Effector memory CD8-positive, alpha-beta T cell (primary cell): Measurements from ENCODE around the gene NDUFA11.

Experiments
- ATAC-seq: fragments of 150-1000 bp; cut with Tn5 transposase; replicated peaks from 2 replicates; pipeline ENCODE4 v1.10.0; 2021; ENCODE audit warnings: mild to moderate bottlenecking, moderate library complexity
- DNase-seq, 3 experiments: peaks; one replicate each; pipeline ENCODE4 v3.0.0; 2021
- H3K27ac Mint-ChIP-seq, 2 donors: one replicate each; pipeline ENCODE4 v1.8.0; 2022; ENCODE audit warnings: mild to moderate bottlenecking in 2 of 2, mixed read lengths in 2 of 2, moderate library complexity in 2 of 2
- H3K27me3 Mint-ChIP-seq, 2 donors: one replicate each; pipeline ENCODE4 v1.8.0; 2022; ENCODE audit warnings: mixed read lengths in 2 of 2
- H3K36me3 Mint-ChIP-seq: one replicate; pipeline ENCODE4 v1.8.0; 2022; ENCODE audit warnings: mild to moderate bottlenecking, moderate library complexity, mixed read lengths; ENCODE audit not compliant: insufficient read depth
- H3K4me1 Mint-ChIP-seq, 2 donors: one replicate each; pipeline ENCODE4 v1.8.0; 2022; ENCODE audit warnings: low read depth in 2 of 2, mixed read lengths in 2 of 2
- H3K4me3 Mint-ChIP-seq, 2 donors: one replicate each; pipeline ENCODE4 v1.8.0; 2022; ENCODE audit warnings: mild to moderate bottlenecking in 2 of 2, mixed read lengths in 2 of 2, moderate library complexity in 2 of 2
- H3K9me3 Mint-ChIP-seq, 2 donors: one replicate each; pipeline ENCODE4 v1.8.0; 2022; ENCODE audit warnings: mixed read lengths in 2 of 2

The NDUFA11 gene

GRCh38 chr19:5913739-5914357 lies 10.3 kb upstream of the NDUFA11 start, which contains the start of gene CAPS:
Gene CAPS (plus strand): TSS chr19:5914254. CDS start chr19:5914407, 153 bp downstream.
- Mint-ChIP-seq H3K4me3 (no peak within 1 kb of the TSS), H3K36me3 (peaks cover 27% of the 10 kb centered on the region), H3K27ac (no peak within 1 kb of the TSS), H3K4me1 (no peaks in the 10 kb centered on the region), H3K9me3 (no peaks in the 10 kb centered on the region), H3K27me3 (no peaks in the 10 kb centered on the region)
- no peak for DNase-seq
- no peak for ATAC-seq

GRCh38 chr19:5911366-5911765 lies 7.8 kb upstream of the NDUFA11 start:
- no peaks in the 10 kb centered on the region for H3K27me3 Mint-ChIP-seq
- peaks cover 8% of the 10 kb centered on the region for H3K36me3 Mint-ChIP-seq
- no peaks in the 10 kb centered on the region for H3K9me3 Mint-ChIP-seq
- no peak overlapping the region for H3K4me3 Mint-ChIP-seq
- peaks cover 1 to 7% of the 10 kb centered on the region in 2 donors for H3K4me1 Mint-ChIP-seq
- no peak for DNase-seq
- no peak overlapping the region for H3K27ac Mint-ChIP-seq
- no peak for ATAC-seq

- Mint-ChIP-seq H3K27ac (no peak overlapping the region), H3K4me3 (no peak overlapping the region), H3K27me3 (no peaks in the 10 kb centered on the region), H3K4me1 (peaks cover 4 to 12% of the 10 kb centered on the region in 2 donors), H3K9me3 (no peaks in the 10 kb centered on the region), H3K36me3 (peaks cover 4% of the 10 kb centered on the region)
- no peak for ATAC-seq
- DNase-seq = no peak
Measured at GRCh38 chr19:5910638-5910907, 7.0 kb upstream of the NDUFA11 start.

- Mint-ChIP-seq H3K4me3 (no peak overlapping the region), H3K4me1 (peaks cover 4 to 12% of the 10 kb centered on the region in 2 donors), H3K27ac (no peak overlapping the region), H3K36me3 (peaks cover 12% of the 10 kb centered on the region), H3K27me3 (no peaks in the 10 kb centered on the region), H3K9me3 (no peaks in the 10 kb centered on the region)
- no peak for ATAC-seq
- DNase-seq = no peak
Measured at GRCh38 chr19:5908773-5909442, 5.3 kb upstream of the NDUFA11 start.

GRCh38 chr19:5907241-5907640 lies 3.7 kb upstream of the NDUFA11 start:
- H3K36me3 Mint-ChIP-seq = peaks cover 25% of the 10 kb centered on the region
- ATAC-seq = no peak
- DNase-seq = no peak
- no peaks in the 10 kb centered on the region for H3K27me3 Mint-ChIP-seq
- H3K9me3 Mint-ChIP-seq = no peaks in the 10 kb centered on the region
- H3K4me1 Mint-ChIP-seq = peaks cover 14 to 23% of the 10 kb centered on the region in 2 donors
- H3K4me3 Mint-ChIP-seq = no peak overlapping the region
- peak overlapping the region in 1 of 2 donors; percentile 87 for H3K27ac Mint-ChIP-seq

- no peaks in the 10 kb centered on the region for H3K9me3 Mint-ChIP-seq
- peak overlapping the region; percentile 95 to 98 for H3K27ac Mint-ChIP-seq
- H3K27me3 Mint-ChIP-seq = no peaks in the 10 kb centered on the region
- no peak for DNase-seq
- peak overlapping the region; percentile 94 to 95 for H3K4me3 Mint-ChIP-seq
- peaks cover 18 to 25% of the 10 kb centered on the region in 2 donors for H3K4me1 Mint-ChIP-seq
- peaks cover 28% of the 10 kb centered on the region for H3K36me3 Mint-ChIP-seq
- no peak for ATAC-seq
Measured at GRCh38 chr19:5905114-5905778, 1.7 kb upstream of the NDUFA11 start.

GRCh38 chr19:5904352-5905113 lies 943 bp upstream of the NDUFA11 start, which contains the start of gene VMAC:
Gene VMAC (plus strand): TSS chr19:5904872. CDS start chr19:5904891, 19 bp downstream.
- ATAC-seq = peak; percentile 72
- H3K4me1 Mint-ChIP-seq = peaks cover 22 to 30% of the 10 kb centered on the region in 2 donors

GRCh38 chr19:5903056-5903623 lies 450 bp downstream of the NDUFA11 start:
- H3K4me3 Mint-ChIP-seq = peak overlapping the region; percentile 94 to 95
- peaks cover 24% of the 10 kb centered on the region for H3K36me3 Mint-ChIP-seq
- ATAC-seq (no peak), DNase-seq (no peak)
- peaks cover 23 to 29% of the 10 kb centered on the region in 2 donors for H3K4me1 Mint-ChIP-seq
- H3K27me3 Mint-ChIP-seq = no peaks in the 10 kb centered on the region
- peak overlapping the region; percentile 95 to 98 for H3K27ac Mint-ChIP-seq
- H3K9me3 Mint-ChIP-seq = no peaks in the 10 kb centered on the region

More at GRCh38 chr19:5904352-5905113, 943 bp upstream of the NDUFA11 start, which contains the start of gene VMAC:
- H3K27ac Mint-ChIP-seq = peak within 1 kb of the TSS; percentile 95 to 98
- peak; percentile 100 for DNase-seq
- peak within 1 kb of the TSS; percentile 94 to 95 for H3K4me3 Mint-ChIP-seq
- peaks cover 26% of the 10 kb centered on the region for H3K36me3 Mint-ChIP-seq
- H3K9me3 Mint-ChIP-seq = no peaks in the 10 kb centered on the region
- no peaks in the 10 kb centered on the region for H3K27me3 Mint-ChIP-seq

GRCh38 chr19:5900976-5901375 lies 2.6 kb downstream of the NDUFA11 start:
- Mint-ChIP-seq H3K36me3 (peaks cover 29% of the 10 kb centered on the region), H3K9me3 (no peaks in the 10 kb centered on the region), H3K27ac (peak overlapping the region in 1 of 2 donors; percentile 49), H3K4me1 (peaks cover 19 to 21% of the 10 kb centered on the region in 2 donors), H3K27me3 (no peaks in the 10 kb centered on the region), H3K4me3 (no peak overlapping the region)
- DNase-seq (no peak), ATAC-seq (no peak)

GRCh38 chr19:5899728-5900526 lies 3.7 kb downstream of the NDUFA11 start:
- peaks cover 18 to 23% of the 10 kb centered on the region in 2 donors for H3K4me1 Mint-ChIP-seq
- no peak overlapping the region for H3K4me3 Mint-ChIP-seq
- DNase-seq (no peak), ATAC-seq (no peak)
- no peaks in the 10 kb centered on the region for H3K9me3 Mint-ChIP-seq
- H3K27ac Mint-ChIP-seq = peak overlapping the region in 1 of 2 donors; percentile 52
- no peaks in the 10 kb centered on the region for H3K27me3 Mint-ChIP-seq
- peaks cover 33% of the 10 kb centered on the region for H3K36me3 Mint-ChIP-seq

- H3K4me3 Mint-ChIP-seq = no peak overlapping the region
- DNase-seq (no peak), ATAC-seq (no peak)
- H3K27me3 Mint-ChIP-seq = no peaks in the 10 kb centered on the region
- no peak overlapping the region for H3K27ac Mint-ChIP-seq
- peaks cover 14% of the 10 kb centered on the region for H3K36me3 Mint-ChIP-seq
- H3K9me3 Mint-ChIP-seq = no peaks in the 10 kb centered on the region
- H3K4me1 Mint-ChIP-seq = peaks cover 7 to 13% of the 10 kb centered on the region in 2 donors
Measured at GRCh38 chr19:5897189-5897969, 6.2 kb downstream of the NDUFA11 start.
